Measurements from ENCODE around the gene OPRL1. TPM values are rescaled to one million over a fixed set of nuclear protein-coding genes. Genes with fewer than 3 reads are reported as not detected.

Gene OPRL1
- total and polyA plus RNA-seq, 5 donors: 0.50 to 1.3 (median 0.91) TPM

GRCh38 chr20:64142590-64142989, 62.7 kb downstream of the OPRL1 start:
- no peaks in the 10 kb centered on the region for H3K4me1 ChIP-seq (ENCODE audit: control insufficient read depth, insufficient read depth, low read length)
- H3K27ac ChIP-seq (ENCODE audit: low read length): no peak overlapping the region
- intact Hi-C loops (cut with DNase I): no loop called here
- peaks cover 2% of the 10 kb centered on the region for H3K9me3 ChIP-seq (ENCODE audit: control insufficient read depth, low read length)
- no peak overlapping the region for H3K4me3 ChIP-seq (ENCODE audit: low read length)
- DNase-seq: peak in 2 of 3 donors; percentile 12 to 21
- no peaks in the 10 kb centered on the region for H3K27me3 ChIP-seq (ENCODE audit: control insufficient read depth, insufficient read depth)
- WGBS: 44% methylated on average over 9 of the region's 9 CpGs
- ATAC-seq: no peak

- intact Hi-C loops (cut with DNase I): no loop called here
- DNase-seq: peak in 2 of 3 donors; percentile 12 to 16
- WGBS: 82% methylated on average over 14 of the region's 14 CpGs
- H3K4me1 ChIP-seq (ENCODE audit: control insufficient read depth, insufficient read depth, low read length): no peaks in the 10 kb centered on the region
- ATAC-seq: no peak
- H3K9me3 ChIP-seq (ENCODE audit: control insufficient read depth, low read length): peaks cover 2% of the 10 kb centered on the region
- no peaks in the 10 kb centered on the region for H3K27me3 ChIP-seq (ENCODE audit: control insufficient read depth, insufficient read depth)
- no peak overlapping the region for H3K27ac ChIP-seq (ENCODE audit: low read length)
- H3K4me3 ChIP-seq (ENCODE audit: low read length): no peak overlapping the region
Measured at GRCh38 chr20:64143018-64143801, 63.3 kb downstream of the OPRL1 start.

- Histone ChIP-seq H3K4me3 (ENCODE audit: low read length) (no peak overlapping the region), H3K4me1 (ENCODE audit: control insufficient read depth, insufficient read depth, low read length) (no peaks in the 10 kb centered on the region), H3K9me3 (ENCODE audit: control insufficient read depth, low read length) (peaks cover 2% of the 10 kb centered on the region), H3K27me3 (ENCODE audit: control insufficient read depth, insufficient read depth) (no peaks in the 10 kb centered on the region), H3K27ac (ENCODE audit: low read length) (no peak overlapping the region)
- intact Hi-C loops (cut with DNase I): no loop called here
- WGBS: 87% methylated on average over 8 of the region's 8 CpGs
- peak in 2 of 3 donors; percentile 6 to 10 for DNase-seq
- no peak for ATAC-seq
Measured at GRCh38 chr20:64144144-64144912, 64.4 kb downstream of the OPRL1 start.

GRCh38 chr20:64145458-64146300, 65.8 kb downstream of the OPRL1 start:
- intact Hi-C loops (cut with DNase I): no loop called here
- WGBS: 87% methylated on average over 17 of the region's 17 CpGs
- Histone ChIP-seq H3K27me3 (ENCODE audit: control insufficient read depth, insufficient read depth) (no peaks in the 10 kb centered on the region), H3K9me3 (ENCODE audit: control insufficient read depth, low read length) (peaks cover 2% of the 10 kb centered on the region), H3K4me3 (ENCODE audit: low read length) (no peak overlapping the region), H3K27ac (ENCODE audit: low read length) (no peak overlapping the region), H3K4me1 (ENCODE audit: control insufficient read depth, insufficient read depth, low read length) (no peaks in the 10 kb centered on the region)
- DNase-seq (peak in 2 of 3 donors; percentile 25 to 26), ATAC-seq (no peak)

- Histone ChIP-seq H3K9me3 (ENCODE audit: control insufficient read depth, low read length) (peaks cover 2% of the 10 kb centered on the region), H3K4me1 (ENCODE audit: control insufficient read depth, insufficient read depth, low read length) (no peaks in the 10 kb centered on the region), H3K4me3 (ENCODE audit: low read length) (no peak overlapping the region), H3K27ac (ENCODE audit: low read length) (no peak overlapping the region), H3K27me3 (ENCODE audit: control insufficient read depth, insufficient read depth) (no peaks in the 10 kb centered on the region)
- WGBS: 75% methylated on average over 7 of the region's 7 CpGs
- no peak for ATAC-seq
- peak in 1 of 3 donors; percentile 1 for DNase-seq
- intact Hi-C loops (cut with DNase I): no loop called here
Measured at GRCh38 chr20:64146301-64146935, 66.5 kb downstream of the OPRL1 start.

GRCh38 chr20:64146936-64147477, 67.1 kb downstream of the OPRL1 start:
- 73% methylated on average over 12 of the region's 12 CpGs for WGBS
- Histone ChIP-seq H3K27ac (ENCODE audit: low read length) (no peak overlapping the region), H3K9me3 (ENCODE audit: control insufficient read depth, low read length) (peaks cover 2% of the 10 kb centered on the region), H3K27me3 (ENCODE audit: control insufficient read depth, insufficient read depth) (no peaks in the 10 kb centered on the region), H3K4me3 (ENCODE audit: low read length) (no peak overlapping the region), H3K4me1 (ENCODE audit: control insufficient read depth, insufficient read depth, low read length) (no peaks in the 10 kb centered on the region)
- intact Hi-C loops (cut with DNase I): no loop called here
- ATAC-seq: no peak
- peak in 2 of 3 donors; percentile 15 to 35 for DNase-seq

GRCh38 chr20:64148581-64148980, 68.7 kb downstream of the OPRL1 start:
- no peak overlapping the region for H3K27ac ChIP-seq (ENCODE audit: low read length)
- H3K4me3 ChIP-seq (ENCODE audit: low read length): no peak overlapping the region
- 75% methylated on average over 5 of the region's 5 CpGs for WGBS
- peak in 2 of 3 donors; percentile 4 to 5 for DNase-seq
- intact Hi-C loops (cut with DNase I): no loop called here
- no peaks in the 10 kb centered on the region for H3K4me1 ChIP-seq (ENCODE audit: control insufficient read depth, insufficient read depth, low read length)
- H3K9me3 ChIP-seq (ENCODE audit: control insufficient read depth, low read length): peaks cover 2% of the 10 kb centered on the region
- no peaks in the 10 kb centered on the region for H3K27me3 ChIP-seq (ENCODE audit: control insufficient read depth, insufficient read depth)
- ATAC-seq: no peak

- DNase-seq (peak in 2 of 3 donors; percentile 10 to 21), ATAC-seq (no peak)
- Histone ChIP-seq H3K4me3 (ENCODE audit: low read length) (no peak overlapping the region), H3K27ac (ENCODE audit: low read length) (no peak overlapping the region), H3K27me3 (ENCODE audit: control insufficient read depth, insufficient read depth) (no peaks in the 10 kb centered on the region), H3K4me1 (ENCODE audit: control insufficient read depth, insufficient read depth, low read length) (no peaks in the 10 kb centered on the region), H3K9me3 (ENCODE audit: control insufficient read depth, low read length) (peaks cover 2% of the 10 kb centered on the region)
- WGBS: 90% methylated on average over 7 of the region's 7 CpGs
- intact Hi-C loops (cut with DNase I): no loop called here
Measured at GRCh38 chr20:64149141-64149540, 69.3 kb downstream of the OPRL1 start.

- H3K4me1 ChIP-seq (ENCODE audit: control insufficient read depth, insufficient read depth, low read length): no peaks in the 10 kb centered on the region
- H3K4me3 ChIP-seq (ENCODE audit: low read length): no peak overlapping the region
- 94% methylated on average over 26 of the region's 26 CpGs for WGBS
- intact Hi-C loops (cut with DNase I): no loop called here
- H3K27me3 ChIP-seq (ENCODE audit: control insufficient read depth, insufficient read depth): no peaks in the 10 kb centered on the region
- no peak overlapping the region for H3K27ac ChIP-seq (ENCODE audit: low read length)
- peaks cover 2% of the 10 kb centered on the region for H3K9me3 ChIP-seq (ENCODE audit: control insufficient read depth, low read length)
- ATAC-seq: no peak
- DNase-seq: peak in 2 of 3 donors; percentile 11 to 13
Measured at GRCh38 chr20:64149809-64150560, 70.1 kb downstream of the OPRL1 start.
